WTC11 (cell line): ENCODE measurements around the gene ZNF407. TPM values are rescaled to one million over a fixed set of nuclear protein-coding genes. Genes with fewer than 3 reads are reported as not detected.

Experiments used
- ATAC-seq: fragments of 200-7000 bp; cut with Tn5 transposase; 2 replicates; pipeline ENCODE4 v1.10.0; 2021; ENCODE audit warnings: mild to moderate bottlenecking, moderate library complexity
- CTCF ChIA-PET: fragments of 300-600 bp; sonication (Branson Sonifier 250); formaldehyde crosslinking; loops from one replicate; lab custom pipeline; 2021; ENCODE audit warnings: antibody characterized with exemption; lab: Charles Lee
- POLR2A ChIA-PET: fragments of 350-600 bp; sonication (Branson Sonifier 250); formaldehyde crosslinking; loops from one replicate; lab custom pipeline; 2021; ENCODE audit warnings: antibody characterized with exemption; lab: Charles Lee
- DNase-seq: peaks from one replicate; pipeline ENCODE4 v3.0.0; 2021; ENCODE audit warnings: low spot score
- H3K27ac Mint-ChIP-seq: 2 replicates; pipeline ENCODE4 v1.8.0; 2021; ENCODE audit warnings: mixed read lengths
- H3K27me3 Mint-ChIP-seq: 2 replicates; pipeline ENCODE4 v1.8.0; 2021; ENCODE audit warnings: low read depth, mild to moderate bottlenecking, moderate library complexity, mixed read lengths
- H3K36me3 Mint-ChIP-seq: 2 replicates; pipeline ENCODE4 v1.8.0; 2021; ENCODE audit warnings: mixed read lengths
- H3K4me1 Mint-ChIP-seq: 2 replicates; pipeline ENCODE4 v1.8.0; 2022; ENCODE audit warnings: mixed read lengths
- H3K4me3 Mint-ChIP-seq: 2 replicates; pipeline ENCODE4 v1.8.0; 2021; ENCODE audit warnings: mild to moderate bottlenecking, moderate library complexity, mixed read lengths
- H3K9me3 Mint-ChIP-seq: 2 replicates; pipeline ENCODE4 v1.8.0; 2021; ENCODE audit warnings: mixed read lengths
- E2F1 ChIP-seq: sonication (generic); formaldehyde crosslinking; IDR thresholded peaks from 2 replicates; pipeline ENCODE4 v1.8.0; 2022; ENCODE audit warnings: mild to moderate bottlenecking, missing genetic modification reagents
- FOXK1 ChIP-seq: sonication (generic); formaldehyde crosslinking; IDR thresholded peaks from 2 replicates; pipeline ENCODE4 v1.8.0; 2022; ENCODE audit warnings: mild to moderate bottlenecking, moderate library complexity, missing genetic modification reagents
- IRF1 ChIP-seq: sonication (generic); formaldehyde crosslinking; IDR thresholded peaks from 2 replicates; pipeline ENCODE4 v1.8.0; 2023; ENCODE audit warnings: missing genetic modification reagents
- NFYB ChIP-seq: sonication (generic); formaldehyde crosslinking; conservative IDR thresholded peaks from 2 replicates; pipeline ENCODE4 v1.8.0; 2022; ENCODE audit warnings: low read depth, missing genetic modification reagents
- NR3C1 ChIP-seq: sonication (generic); formaldehyde crosslinking; conservative IDR thresholded peaks from 2 replicates; pipeline ENCODE4 v1.8.1; 2023; ENCODE audit warnings: low read depth, mild to moderate bottlenecking, missing genetic modification reagents
- PRDM15 ChIP-seq: sonication (generic); formaldehyde crosslinking; IDR thresholded peaks from 2 replicates; pipeline ENCODE4 v1.8.0; 2022; ENCODE audit warnings: missing genetic modification reagents
- PREB ChIP-seq: sonication (generic); formaldehyde crosslinking; IDR thresholded peaks from 2 replicates; pipeline ENCODE4 v1.8.1; 2022; ENCODE audit warnings: mild to moderate bottlenecking, missing genetic modification reagents, moderate library complexity, borderline replicate concordance
- PRRX2 ChIP-seq: fragments of 250-450 bp; sonication (Bioruptor Pico); IDR thresholded peaks from 2 replicates; pipeline ENCODE4 v1.8.0; 2021; ENCODE audit warnings: mild to moderate bottlenecking
- TCF7 ChIP-seq: sonication (generic); formaldehyde crosslinking; IDR thresholded peaks from 2 replicates; pipeline ENCODE4 v1.8.0; 2022; ENCODE audit warnings: mild to moderate bottlenecking, low read depth, missing genetic modification reagents, moderate library complexity
- TEAD4 ChIP-seq: sonication (generic); formaldehyde crosslinking; IDR thresholded peaks from 2 replicates; pipeline ENCODE4 v1.8.0; 2022; ENCODE audit warnings: mild to moderate bottlenecking, missing genetic modification reagents
- ZNF317 ChIP-seq: sonication (generic); formaldehyde crosslinking; IDR thresholded peaks from 2 replicates; pipeline ENCODE4 v1.8.1; 2023; ENCODE audit warnings: low read depth, mild to moderate bottlenecking, moderate library complexity, missing genetic modification reagents, borderline replicate concordance
- ZNF512 ChIP-seq: sonication (generic); formaldehyde crosslinking; IDR thresholded peaks from 2 replicates; pipeline ENCODE4 v1.8.1; 2022; ENCODE audit warnings: missing genetic modification reagents, borderline replicate concordance
- total RNA-seq: library from RNA; stranded (reverse); gene quantifications from 3 replicates; pipeline ENCODE4 v1.2.3, GENCODE V29; 2021

ZNF407 gene
- total RNA-seq, 1 experiment from 2014 or later: 6.5 TPM

- no peaks in the 10 kb centered on the region for H3K27me3 Mint-ChIP-seq
- no peak for ATAC-seq
- ChIA-PET POLR2A (no interaction called here), CTCF (interaction anchor here (1.1 kb wide), 1 partner anchor 17 kb away, joined by 3 read pairs; no protein-coding TSS in a partner anchor)
- no peaks in the 10 kb centered on the region for H3K9me3 Mint-ChIP-seq
- no peak for DNase-seq
- H3K4me3 Mint-ChIP-seq: no peak overlapping the region
- peaks cover 65% of the 10 kb centered on the region for H3K4me1 Mint-ChIP-seq
- TF ChIP-seq E2F1 (CRISPR knock-in tag): no peak
- TF ChIP-seq ZNF512: no peak
- no peak for TF ChIP-seq NFYB (CRISPR knock-in tag)
- no peak for TF ChIP-seq ZNF317
- no peaks in the 10 kb centered on the region for H3K36me3 Mint-ChIP-seq
- H3K27ac Mint-ChIP-seq: no peak overlapping the region
These were observed 349.1 kb downstream of the ZNF407 start for GRCh38 chr18:74946646-74947375.

GRCh38 chr18:74947417-74947816 lies 349.7 kb downstream of the ZNF407 start:
- POLR2A ChIA-PET: interaction anchor here (0.6 kb wide), 1 partner anchor 94 kb away, joined by 4 read pairs; no protein-coding TSS in a partner anchor

GRCh38 chr18:74947875-74948274 lies 350.2 kb downstream of the ZNF407 start:
- DNase-seq (no peak), ATAC-seq (peak; percentile 84)
- peak overlapping the region; percentile 92; the same call in 1 of the 2 replicates for H3K27ac Mint-ChIP-seq
- TF ChIP-seq PRDM15 (CRISPR knock-in tag) (no peak), PREB (CRISPR knock-in tag) (no peak), TEAD4 (CRISPR knock-in tag) (no peak), PRRX2 (CRISPR knock-in tag) (no peak)
- POLR2A ChIA-PET: interaction anchor here (0.6 kb wide), 1 partner anchor 94 kb away, joined by 4 read pairs; no protein-coding TSS in a partner anchor
- H3K4me3 Mint-ChIP-seq: 0 out of 2 replicates have a peak overlapping the region, but pooled peaks have one; percentile 11
- H3K27me3 Mint-ChIP-seq: no peaks in the 10 kb centered on the region
- H3K9me3 Mint-ChIP-seq: no peaks in the 10 kb centered on the region
- CTCF ChIA-PET: interaction anchor here (1.5 kb wide), 1 partner anchor 16 kb away, joined by 6 read pairs; no protein-coding TSS in a partner anchor
- H3K4me1 Mint-ChIP-seq: peaks cover 65% of the 10 kb centered on the region
- H3K36me3 Mint-ChIP-seq: no peaks in the 10 kb centered on the region

More at GRCh38 chr18:74947417-74947816, 349.7 kb downstream of the ZNF407 start:
- ATAC-seq: peak; percentile 52
- H3K27me3 Mint-ChIP-seq: no peaks in the 10 kb centered on the region
- CTCF ChIA-PET: interaction anchor here (1.5 kb wide), 1 partner anchor 16 kb away, joined by 6 read pairs; no protein-coding TSS in a partner anchor
- peaks cover 65% of the 10 kb centered on the region for H3K4me1 Mint-ChIP-seq
- H3K9me3 Mint-ChIP-seq: no peaks in the 10 kb centered on the region
- no peak overlapping the region for H3K27ac Mint-ChIP-seq
- no peak overlapping the region for H3K4me3 Mint-ChIP-seq
- no peaks in the 10 kb centered on the region for H3K36me3 Mint-ChIP-seq
- DNase-seq: peak; percentile 11
- TF ChIP-seq NR3C1 (CRISPR knock-in tag): no peak
- TF ChIP-seq FOXK1 (CRISPR knock-in tag): no peak
- TF ChIP-seq TCF7 (CRISPR knock-in tag): no peak
- no peak for TF ChIP-seq IRF1 (CRISPR knock-in tag)
- TF ChIP-seq, all 79 proteins: peak for 0
